Measurements from ENCODE around the gene APC.
"Not testable (repeated sequence)": the region's sequence is repeated elsewhere in the genome, so short reads cannot be mapped to it uniquely, and the experiment has no call there.

Gene APC

DNA sequence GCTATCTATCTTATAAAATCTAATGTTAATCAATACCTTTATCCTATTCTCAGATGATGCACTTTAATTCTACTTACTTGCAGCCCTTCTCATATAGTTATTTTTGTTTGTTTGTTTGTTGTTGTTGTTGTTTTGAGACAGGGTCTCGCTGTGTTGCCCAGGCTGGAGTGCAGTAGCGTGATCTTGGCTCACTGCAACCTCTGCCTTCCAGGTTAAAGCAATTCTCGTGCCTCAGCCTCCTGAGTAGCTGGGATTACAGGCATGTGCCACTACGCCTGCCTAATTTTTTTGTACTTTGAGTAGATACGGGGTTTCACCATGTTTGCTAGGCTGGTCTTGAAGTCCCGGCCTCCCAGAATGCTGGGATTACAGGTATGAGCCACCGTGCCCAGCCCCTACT is 20.8 kb upstream of the APC start:
- DNase-seq (ENCODE audit: low spot score) = not testable (repeated sequence)

DNA sequence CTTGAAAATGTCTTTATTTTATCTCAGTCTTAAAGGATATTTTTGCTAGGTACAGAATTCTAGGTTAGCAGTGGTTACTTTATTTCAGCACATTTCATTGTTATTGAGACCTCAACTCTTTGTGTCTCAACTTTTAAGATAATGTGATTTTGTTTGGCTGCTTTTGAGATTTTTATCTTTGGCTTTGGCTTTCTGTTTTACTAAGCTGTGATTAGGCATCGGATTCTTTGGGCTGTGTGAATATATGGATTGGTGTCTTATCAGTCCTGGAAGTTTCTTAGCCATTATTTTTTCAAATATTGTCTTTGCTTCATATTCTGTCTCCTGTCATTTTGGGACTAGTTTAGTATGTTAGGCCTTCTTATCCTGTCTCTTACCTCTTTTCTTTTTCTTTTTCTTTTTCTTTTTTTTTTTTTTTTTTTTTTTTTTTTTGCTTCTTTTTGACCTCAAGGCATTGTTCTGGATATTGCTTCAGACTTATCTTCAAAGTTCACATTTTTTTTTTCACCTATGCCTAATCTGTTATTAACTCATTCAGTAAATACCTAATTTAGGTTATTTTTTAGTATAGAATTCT is 20.1 kb upstream of the APC start:
- no peak for DNase-seq (ENCODE audit: low spot score)

DNA sequence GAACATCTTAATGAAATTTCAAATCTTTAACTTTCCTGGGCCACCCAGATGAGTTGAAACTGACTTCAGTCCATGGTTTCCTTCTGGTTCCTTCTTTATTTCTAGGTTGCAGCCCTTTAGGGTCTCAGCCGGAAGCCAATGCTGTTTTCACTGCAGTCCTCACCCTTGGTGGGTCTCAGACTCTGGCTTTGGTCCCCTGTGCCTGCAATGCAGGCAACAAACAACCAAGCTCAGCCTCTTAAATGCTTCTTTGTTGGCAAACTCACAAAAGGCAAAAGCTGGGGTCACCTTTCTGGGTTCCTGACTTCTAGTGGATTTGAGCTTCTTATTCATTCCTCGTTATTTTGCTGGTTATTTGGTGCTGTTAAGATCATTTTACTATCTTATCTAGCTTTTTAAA is 19.3 kb upstream of the APC start:
- no peak for DNase-seq (ENCODE audit: low spot score)

DNA sequence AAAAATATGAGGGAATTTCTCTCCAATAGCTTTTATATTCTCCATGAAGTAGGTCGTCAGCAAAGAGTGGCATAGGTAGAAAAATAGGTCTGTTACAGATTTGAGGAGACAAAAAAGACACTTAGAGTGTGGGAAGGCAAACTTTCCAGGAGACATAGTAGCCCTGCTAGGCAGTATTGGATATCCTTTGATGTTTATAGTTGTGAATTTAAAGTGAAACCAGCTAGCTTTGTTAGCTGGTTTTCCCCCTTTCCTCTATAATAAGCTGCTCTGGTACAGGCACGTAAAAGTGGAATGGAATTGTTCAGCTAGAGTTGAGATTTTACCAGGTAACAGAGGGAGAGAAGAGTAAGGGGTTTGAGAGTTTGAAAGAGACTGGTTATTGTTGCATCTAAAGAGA is 17.1 kb upstream of the APC start:
- no peak for DNase-seq (ENCODE audit: low spot score)

DNA sequence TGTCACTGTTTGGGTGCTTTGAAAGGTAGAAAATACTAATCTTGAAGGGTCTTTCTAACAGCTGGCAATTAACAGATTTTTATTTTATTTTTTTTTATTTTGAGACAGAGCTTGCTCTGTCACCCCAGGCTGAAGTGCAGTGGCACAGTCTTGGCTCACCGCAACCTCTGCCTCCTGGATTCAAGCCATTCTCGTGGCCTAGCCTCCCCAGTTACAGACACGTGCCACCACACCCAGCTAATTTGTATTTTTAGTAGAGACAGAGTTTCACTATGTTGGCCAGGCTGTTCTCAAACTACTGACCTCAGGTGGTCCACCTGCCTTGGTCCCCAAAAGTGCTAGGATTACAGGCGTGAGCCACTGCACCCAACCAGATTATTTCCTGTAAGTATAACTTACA is 12.8 kb upstream of the APC start:
- DNase-seq (ENCODE audit: low spot score) = no peak

DNA sequence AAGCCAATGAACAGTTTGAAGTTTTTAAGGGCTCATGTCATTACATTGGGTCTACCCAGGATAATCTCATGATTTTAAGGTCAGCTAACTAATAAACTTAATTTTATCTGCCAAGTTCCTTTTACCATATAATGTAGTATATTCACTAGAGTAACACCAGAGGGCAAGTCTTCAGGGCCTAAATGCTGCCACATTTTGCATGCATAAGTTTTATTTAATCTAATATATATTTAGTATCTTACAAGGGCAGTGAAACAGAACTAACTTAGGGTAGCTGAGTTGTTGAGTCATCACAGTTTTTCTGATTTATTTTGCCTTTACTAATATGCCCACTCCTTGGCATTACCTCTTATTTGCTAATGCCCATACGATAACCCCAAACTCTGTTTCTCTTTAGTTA is 8.1 kb upstream of the APC start:
- no peak for DNase-seq (ENCODE audit: low spot score)

DNA sequence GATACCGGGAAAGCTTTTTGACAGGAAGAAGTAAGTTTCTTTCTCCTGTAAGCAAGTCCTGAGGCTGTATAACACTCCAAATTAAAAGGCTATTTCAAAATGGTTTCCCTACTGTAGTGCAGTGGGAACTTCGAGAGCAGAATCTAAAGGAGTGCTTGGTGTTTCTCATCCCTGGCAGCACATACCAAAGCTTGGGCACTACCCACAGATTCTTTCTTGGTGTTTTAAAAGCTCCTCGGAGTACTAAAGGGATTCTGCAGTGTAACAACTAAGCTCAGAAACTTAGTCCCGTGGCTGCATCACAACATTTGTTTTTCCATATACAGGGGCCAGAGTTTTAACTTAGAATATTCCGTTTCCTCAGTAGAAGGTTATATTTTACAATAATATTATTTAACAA is 5.6 kb upstream of the APC start:
- DNase-seq (ENCODE audit: low spot score) = no peak

DNA sequence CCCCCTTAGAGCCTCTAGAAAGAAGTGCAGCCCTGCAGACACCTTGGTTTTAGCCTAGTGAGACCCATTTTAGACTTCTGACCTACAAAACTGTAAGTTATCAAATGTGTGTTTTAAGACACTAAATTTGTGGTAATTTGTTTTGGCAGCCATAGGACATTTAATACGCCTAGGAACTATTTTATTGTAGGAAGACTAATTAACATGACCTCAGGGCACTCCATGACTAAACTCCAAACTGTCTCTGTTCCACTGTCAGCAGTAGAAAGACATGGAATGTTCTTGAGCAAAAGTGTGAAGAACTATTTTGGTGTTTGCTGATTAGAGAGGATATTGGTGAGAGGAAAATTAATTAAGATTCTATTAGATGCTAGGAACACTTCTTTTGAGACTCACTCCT is 4.1 kb upstream of the APC start:
- DNase-seq (ENCODE audit: low spot score) = no peak

DNA sequence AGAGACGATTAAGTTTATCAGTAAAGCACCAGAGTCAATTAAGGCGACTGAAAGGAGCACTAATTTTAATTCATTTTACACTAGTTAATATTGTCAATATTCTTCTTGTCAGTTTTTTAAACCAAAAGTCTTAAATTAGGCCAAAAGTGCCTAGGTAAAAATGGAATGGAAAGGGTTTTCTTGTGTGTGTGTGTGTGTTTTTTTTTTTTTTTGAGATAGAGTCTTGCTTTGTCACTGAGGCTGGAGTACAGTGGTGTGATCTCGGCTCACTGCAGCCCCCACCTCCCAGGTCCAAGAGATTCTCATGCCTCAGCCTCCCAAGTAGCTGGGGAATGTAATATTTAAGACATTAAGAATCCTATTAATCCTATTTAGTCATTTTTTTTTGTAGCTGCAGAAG is 3.1 kb upstream of the APC start:
- DNase-seq (ENCODE audit: low spot score) = no peak

DNA sequence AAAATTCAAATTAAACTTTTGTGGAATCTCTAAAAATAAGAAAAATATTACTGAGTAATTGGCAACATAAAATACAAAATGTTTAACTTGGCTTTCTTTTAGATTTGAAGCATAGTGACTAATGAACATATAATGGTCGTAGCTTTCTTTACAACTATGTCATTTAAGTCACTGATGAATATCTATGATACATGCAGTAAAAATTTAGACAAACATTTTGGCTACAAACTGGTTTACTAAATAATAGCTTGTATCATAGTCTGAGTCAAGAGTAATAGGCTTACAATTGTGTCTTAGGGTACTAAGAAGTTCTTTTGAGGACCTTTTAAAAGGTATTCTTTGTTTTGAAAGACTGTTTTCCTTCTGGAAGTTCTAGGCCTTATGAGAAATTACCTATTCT is 2.0 kb upstream of the APC start:
- peak; percentile 77 for DNase-seq (ENCODE audit: low spot score)

DNA sequence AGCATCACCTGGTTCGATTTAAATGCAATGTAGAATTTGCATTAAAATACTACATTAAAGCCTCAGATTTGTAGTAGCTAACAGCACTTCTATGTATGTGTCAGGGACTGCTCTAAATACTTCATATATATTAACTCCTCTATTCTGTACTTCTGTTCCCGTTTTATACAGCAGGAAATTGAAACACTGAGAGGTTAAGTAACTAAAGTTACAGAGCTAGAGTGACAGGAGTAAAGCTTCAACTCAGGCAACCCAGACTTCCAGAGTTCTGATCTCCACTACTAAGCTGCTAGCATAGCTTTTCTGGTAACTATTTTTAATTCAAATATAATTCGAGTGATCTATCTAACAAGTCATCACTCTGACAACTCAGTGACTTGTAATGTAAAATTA is 619 bp upstream of the APC start:
- peak; percentile 19 for DNase-seq (ENCODE audit: low spot score)

DNA sequence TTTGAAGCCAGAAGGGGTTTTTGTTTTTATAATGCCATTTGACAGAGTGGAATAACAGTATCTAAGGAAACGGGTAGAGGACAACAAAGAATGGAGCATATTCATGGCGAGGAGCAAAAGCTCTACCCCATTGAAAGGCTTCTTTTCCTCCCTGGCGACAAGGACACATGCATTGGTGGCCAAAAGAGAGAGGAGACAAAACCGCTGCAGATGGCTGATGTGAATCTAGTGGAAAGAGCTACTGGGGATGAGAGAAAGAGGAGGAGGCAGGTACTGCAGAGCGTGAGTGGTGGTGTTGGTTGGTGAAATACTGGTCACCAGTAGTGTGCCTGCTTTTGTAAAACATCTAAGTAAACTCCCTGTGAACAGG is 491 bp downstream of the APC start:
- DNase-seq (ENCODE audit: low spot score) = peak; percentile 60

DNA sequence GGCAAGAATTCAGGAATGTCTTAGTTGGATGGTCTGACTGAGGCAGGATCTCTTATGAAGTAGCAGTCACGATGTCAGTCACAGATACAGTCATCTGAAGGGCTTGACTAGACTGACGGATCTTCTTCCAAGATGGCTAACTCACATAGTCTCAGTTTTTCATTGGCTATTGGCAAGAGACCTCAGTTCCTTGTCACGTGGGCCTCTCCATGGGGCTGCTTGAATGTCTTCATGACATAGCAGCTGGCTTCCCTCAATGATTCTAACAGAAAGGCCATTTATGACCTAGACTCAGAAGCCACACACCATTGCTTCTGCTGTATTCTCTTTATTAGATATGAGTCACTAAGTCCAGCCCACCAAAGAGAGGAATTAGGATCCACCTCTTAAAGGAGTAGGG is 4.7 kb downstream of the APC start:
- DNase-seq (ENCODE audit: low spot score) = peak; percentile 17

DNA sequence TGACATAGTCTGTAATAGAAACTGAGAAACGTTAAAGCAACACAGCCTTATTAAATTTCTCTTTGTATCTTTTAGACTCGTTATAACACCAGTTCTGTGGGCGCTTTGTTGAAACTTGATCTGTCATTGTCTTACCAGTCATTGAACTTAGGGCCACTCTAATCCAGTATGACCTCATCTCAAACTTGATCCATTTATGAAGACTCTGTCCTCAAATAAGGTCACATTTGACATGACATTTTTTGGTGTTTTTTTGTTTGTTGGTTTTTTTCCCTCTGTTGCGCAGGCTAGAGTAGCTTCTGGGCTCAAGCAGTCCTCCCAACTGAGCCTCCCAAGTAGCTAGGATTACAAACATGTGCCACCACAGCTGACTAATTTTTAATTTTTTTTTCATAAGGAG is 5.9 kb downstream of the APC start:
- no peak for DNase-seq (ENCODE audit: low spot score)

DNA sequence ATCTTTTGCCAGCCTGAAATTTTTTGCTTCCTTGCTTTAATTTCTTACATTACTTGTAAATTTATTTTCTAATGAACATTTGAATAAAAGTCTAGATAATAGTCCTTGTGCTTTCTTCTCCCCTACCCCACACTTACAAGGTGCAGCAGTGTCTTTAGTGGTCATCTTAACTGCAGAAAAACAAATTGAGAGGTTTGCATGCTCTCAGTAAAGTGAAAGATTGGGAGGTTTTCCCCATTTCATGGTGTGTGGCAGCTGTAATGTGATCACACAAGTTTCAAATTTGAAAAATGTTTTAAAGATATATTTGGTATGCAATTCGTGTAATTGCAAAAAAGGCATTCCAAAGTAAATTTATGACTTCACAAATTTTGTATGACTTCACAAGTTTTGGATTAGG is 14.7 kb downstream of the APC start:
- no peak for DNase-seq (ENCODE audit: low spot score)

DNA sequence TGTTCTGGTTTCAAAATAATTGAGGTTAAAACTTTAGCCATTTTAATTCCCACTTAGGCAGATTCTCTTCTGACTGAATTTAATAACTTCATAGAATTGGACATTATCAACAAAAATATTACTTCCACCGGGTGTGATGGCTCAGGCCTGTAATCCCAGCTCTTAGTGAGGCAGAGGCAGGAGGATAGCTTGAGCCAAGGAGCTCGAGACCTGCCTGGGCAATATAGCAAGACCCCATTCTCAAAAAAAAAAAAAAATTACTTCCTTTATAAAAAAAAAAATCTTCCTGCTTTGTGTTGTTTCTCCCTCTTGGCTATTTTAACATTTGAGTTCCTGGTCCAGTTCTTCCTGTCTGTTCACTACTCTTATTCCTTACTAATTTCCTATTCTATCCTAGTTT is 18.0 kb downstream of the APC start:
- DNase-seq (ENCODE audit: low spot score) = no peak

DNA sequence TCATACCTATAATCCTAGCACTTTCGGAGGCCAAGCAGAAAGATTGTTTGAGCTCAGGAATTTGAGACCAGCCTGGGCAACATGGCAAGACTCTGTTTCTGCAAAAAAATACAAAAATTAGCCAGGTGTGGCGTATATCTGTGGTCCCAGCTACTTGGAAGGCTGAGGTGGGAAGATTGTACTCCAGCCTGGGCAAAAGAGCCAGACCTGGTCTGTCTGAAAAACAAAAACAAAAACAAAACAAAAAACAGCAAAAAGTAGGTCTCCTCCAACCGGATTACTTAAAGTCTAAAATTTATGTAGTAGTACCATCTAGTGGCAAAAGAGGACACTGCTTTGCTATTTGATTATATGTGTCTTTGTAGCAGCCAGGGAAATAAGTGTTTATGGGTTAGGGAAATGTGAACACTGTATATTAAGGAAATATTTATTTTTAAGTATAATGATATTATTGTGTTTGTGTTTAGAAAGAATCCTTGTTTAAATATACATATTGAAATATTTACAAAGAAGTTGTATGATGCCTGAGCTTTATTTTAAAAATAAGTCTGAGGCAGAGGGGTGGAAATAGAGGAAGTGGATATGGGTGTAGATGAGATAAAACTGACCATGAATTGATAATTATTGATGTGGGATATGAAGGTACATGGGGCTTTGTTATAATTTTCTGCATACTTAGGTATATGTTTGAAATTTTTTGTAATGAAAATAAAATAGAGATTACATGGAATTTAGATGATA is 20.0 kb downstream of the APC start:
- peak; percentile 83 for DNase-seq (ENCODE audit: low spot score)

DNA sequence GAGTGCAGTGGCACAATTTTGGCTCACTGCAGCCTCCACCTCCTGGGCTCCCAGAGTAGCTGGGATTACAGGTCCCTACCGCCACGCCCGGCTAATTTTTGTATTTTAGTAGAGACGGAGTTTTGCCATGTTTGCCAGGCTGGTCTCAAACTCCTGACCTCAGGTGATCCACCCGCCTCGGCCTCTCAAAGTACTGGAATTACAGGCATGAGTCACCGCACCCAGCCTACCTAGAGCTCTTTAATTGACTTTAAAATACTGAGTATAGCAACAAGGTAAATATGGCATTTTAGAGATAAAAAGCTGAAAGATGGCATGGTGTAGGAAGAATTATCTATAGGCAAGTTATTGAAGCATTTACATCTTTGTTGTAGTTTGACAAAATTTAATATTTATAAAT is 21.0 kb downstream of the APC start:
- no peak for DNase-seq (ENCODE audit: low spot score)

DNA sequence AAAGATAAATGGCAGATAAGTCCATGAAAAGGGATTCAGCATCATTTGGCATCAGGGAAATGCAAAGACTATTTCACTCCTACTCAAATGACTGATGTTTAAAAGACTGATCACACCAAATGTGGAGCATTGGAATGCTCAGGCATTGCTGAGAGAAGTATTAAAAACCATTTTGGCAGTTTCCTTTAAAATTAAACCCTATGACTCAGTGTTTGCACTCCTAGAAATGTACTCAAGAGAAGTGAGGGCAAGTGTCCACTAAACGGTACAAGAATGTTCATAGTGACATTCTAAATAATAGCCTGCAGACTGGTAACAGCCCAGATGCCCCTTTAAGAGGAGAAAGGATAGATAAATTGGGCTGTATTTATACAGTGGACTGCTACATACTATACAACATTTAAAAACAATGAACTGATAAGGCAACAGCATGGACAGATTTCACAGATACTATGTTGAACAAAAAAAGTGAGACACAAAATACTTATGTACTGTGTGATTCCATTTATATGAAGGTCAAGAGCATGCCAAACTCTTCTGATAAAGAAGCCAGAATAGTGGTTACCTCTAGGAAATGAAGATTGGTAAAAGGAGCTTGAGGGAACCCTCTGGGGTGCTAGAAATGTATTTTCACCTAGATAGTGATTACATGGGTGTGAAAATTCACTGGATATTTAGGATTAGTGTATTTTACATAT is 24.6 kb downstream of the APC start:
- DNase-seq (ENCODE audit: low spot score) = no peak

DNA sequence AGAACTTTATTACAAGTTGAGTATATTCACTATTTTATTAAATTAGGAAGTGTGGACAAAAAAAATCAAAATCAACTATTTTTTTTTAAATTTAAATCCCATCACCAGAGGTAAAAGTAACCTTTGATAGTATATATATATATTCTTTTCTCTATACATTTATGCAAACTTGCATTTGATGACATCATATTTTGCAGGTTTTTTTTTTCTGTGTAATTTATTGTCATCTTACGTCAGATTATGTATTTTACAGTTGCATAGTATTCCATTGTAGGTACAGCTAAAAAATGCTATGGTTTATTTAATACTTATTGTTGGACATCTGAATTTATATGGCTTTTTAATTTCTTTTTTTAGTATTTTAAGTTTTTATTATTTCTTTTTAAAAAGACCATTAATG is 25.5 kb downstream of the APC start:
- no peak for DNase-seq (ENCODE audit: low spot score)

DNA sequence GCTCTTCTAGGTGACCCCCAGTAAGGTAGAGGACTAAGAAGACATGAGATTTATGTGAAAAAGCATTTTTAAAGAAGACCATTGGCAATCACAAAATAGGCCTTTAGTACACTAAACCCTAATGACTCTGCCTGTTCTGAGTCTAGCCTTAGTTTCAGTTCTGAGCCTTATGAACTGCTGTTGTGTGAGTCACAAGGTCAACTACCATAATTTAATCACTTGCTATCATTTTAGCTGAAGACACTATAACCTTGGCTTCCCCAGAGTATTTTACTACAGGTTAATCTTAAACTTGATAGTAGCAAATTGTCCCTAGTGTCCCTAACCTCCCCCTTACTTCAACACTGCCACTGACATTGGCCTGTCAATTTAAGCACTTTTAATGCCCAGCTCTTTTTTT is 34.4 kb downstream of the APC start:
- DNase-seq (ENCODE audit: low spot score) = no peak

DNA sequence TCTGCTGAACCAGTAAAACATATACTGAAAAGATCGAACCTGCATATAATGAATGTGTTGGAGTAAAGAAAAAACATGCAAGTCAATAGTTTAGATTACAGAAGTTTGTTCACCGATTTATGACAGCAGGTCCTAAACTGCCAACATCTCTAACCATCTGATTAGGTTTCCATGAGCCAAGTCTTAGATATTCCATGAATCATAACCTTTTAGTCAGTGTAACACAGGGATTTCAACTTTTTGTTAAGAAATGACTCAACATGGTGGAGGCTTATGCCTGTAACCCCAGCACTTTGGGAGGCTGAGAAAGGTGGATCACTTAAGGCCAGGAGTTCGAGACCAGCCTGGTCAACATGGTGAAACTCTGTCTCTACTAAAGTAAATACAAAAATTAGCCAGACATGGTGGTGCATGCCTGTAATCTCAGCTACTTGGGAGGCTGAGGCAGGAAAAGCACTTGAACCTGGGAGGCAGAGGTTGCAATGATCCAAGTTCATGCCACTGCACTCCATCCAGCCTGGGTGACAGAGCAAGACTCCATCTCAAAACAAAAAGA is 38.7 kb downstream of the APC start:
- peak; percentile 90 for DNase-seq (ENCODE audit: low spot score)

DNA sequence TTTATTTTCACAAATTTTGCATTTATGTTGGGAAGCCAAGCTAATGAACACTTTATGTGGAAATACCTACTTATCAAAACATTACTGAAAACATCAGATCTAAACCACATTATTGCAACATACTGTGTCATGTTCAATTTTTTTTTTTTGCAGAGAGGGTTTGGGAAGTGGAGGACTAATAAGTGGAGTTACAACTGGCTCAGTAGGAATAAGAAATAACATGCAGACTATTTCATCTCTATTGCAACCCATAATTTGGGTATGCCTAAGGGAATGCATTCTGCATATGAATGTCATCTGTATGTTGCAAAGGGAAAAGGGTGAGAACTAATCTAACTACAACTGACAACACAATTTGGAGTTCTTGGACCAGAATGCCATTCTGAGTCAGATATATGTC is 41.8 kb downstream of the APC start:
- peak; percentile 11 for DNase-seq (ENCODE audit: low spot score)

DNA sequence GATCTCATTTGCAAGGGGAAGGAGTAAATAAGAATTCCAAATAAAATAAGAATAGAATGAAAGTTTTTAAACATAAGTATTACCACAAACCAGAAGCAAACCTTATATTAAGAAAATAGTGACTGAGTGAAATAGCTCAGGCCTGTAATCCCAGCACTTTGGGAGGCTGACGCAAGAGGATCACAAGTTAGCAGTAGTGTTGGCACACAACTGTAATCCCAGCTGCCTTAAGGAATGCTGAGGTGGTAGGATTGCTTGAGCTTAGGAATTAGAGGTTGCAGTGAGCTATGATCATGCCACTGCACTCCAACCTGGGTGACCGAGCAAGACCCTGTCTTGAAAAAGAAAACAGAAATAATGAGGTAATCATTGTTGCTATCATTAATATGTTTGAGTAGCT is 47.0 kb downstream of the APC start:
- DNase-seq (ENCODE audit: low spot score) = no peak
